ENCODE data around the gene OGFR.

OGFR gene

GRCh38 chr20:62763404-62763803 is 41.2 kb upstream of the OGFR start:
- no peaks in the 10 kb centered on the region for H3K36me3 ChIP-seq (ENCODE audit: control insufficient read depth, insufficient read depth, low read length)
- DNase-seq (ENCODE audit: extremely low read depth, insufficient read length) = no peak
- no peak overlapping the region for H3K4me3 ChIP-seq (replicated peaks; ENCODE audit: low read depth, low read length)
- no peak for TF ChIP-seq CTCF (IDR thresholded peaks at IDR 0.05; ENCODE audit: insufficient read depth, low read length, poor library complexity, severe bottlenecking)
- H3K27me3 ChIP-seq (replicated peaks; ENCODE audit: control insufficient read depth, insufficient read depth, low read length) = no peaks in the 10 kb centered on the region; the same call in 1 of the 2 replicates

- Histone ChIP-seq H3K36me3 (ENCODE audit: control insufficient read depth, insufficient read depth, low read length) (no peaks in the 10 kb centered on the region), H3K27me3 (replicated peaks; ENCODE audit: control insufficient read depth, insufficient read depth, low read length) (peaks cover 2% of the 10 kb centered on the region), H3K4me3 (replicated peaks; ENCODE audit: low read depth, low read length) (no peak overlapping the region)
- no peak for TF ChIP-seq CTCF (IDR thresholded peaks at IDR 0.05; ENCODE audit: insufficient read depth, low read length, poor library complexity, severe bottlenecking)
- no peak for DNase-seq (ENCODE audit: extremely low read depth, insufficient read length)
Observed at GRCh38 chr20:62764156-62764935, 40.3 kb upstream of the OGFR start.

- no peak for TF ChIP-seq CTCF (IDR thresholded peaks at IDR 0.05; ENCODE audit: insufficient read depth, low read length, poor library complexity, severe bottlenecking)
- DNase-seq (ENCODE audit: extremely low read depth, insufficient read length) = no peak
- no peaks in the 10 kb centered on the region for H3K36me3 ChIP-seq (ENCODE audit: control insufficient read depth, insufficient read depth, low read length)
- H3K4me3 ChIP-seq (replicated peaks; ENCODE audit: low read depth, low read length) = no peak overlapping the region
- peaks cover 2% of the 10 kb centered on the region for H3K27me3 ChIP-seq (replicated peaks; ENCODE audit: control insufficient read depth, insufficient read depth, low read length)
Observed at GRCh38 chr20:62765021-62765420, 39.6 kb upstream of the OGFR start.

GRCh38 chr20:62765432-62766070 is 39.1 kb upstream of the OGFR start:
- no peaks in the 10 kb centered on the region for H3K36me3 ChIP-seq (ENCODE audit: control insufficient read depth, insufficient read depth, low read length)
- no peak for TF ChIP-seq CTCF (IDR thresholded peaks at IDR 0.05; ENCODE audit: insufficient read depth, low read length, poor library complexity, severe bottlenecking)
- H3K27me3 ChIP-seq (replicated peaks; ENCODE audit: control insufficient read depth, insufficient read depth, low read length) = peaks cover 2% of the 10 kb centered on the region
- no peak for DNase-seq (ENCODE audit: extremely low read depth, insufficient read length)
- no peak overlapping the region for H3K4me3 ChIP-seq (replicated peaks; ENCODE audit: low read depth, low read length)

- no peak overlapping the region for H3K4me3 ChIP-seq (replicated peaks; ENCODE audit: low read depth, low read length)
- peaks cover 2% of the 10 kb centered on the region for H3K27me3 ChIP-seq (replicated peaks; ENCODE audit: control insufficient read depth, insufficient read depth, low read length)
- no peak for TF ChIP-seq CTCF (IDR thresholded peaks at IDR 0.05; ENCODE audit: insufficient read depth, low read length, poor library complexity, severe bottlenecking)
- no peaks in the 10 kb centered on the region for H3K36me3 ChIP-seq (ENCODE audit: control insufficient read depth, insufficient read depth, low read length)
- DNase-seq (ENCODE audit: extremely low read depth, insufficient read length) = no peak
Observed at GRCh38 chr20:62766071-62766450, 38.6 kb upstream of the OGFR start.
